ENCODE measurements around the gene ZBTB32.

GRCh38 chr19:35721374-35721773 is 17.0 kb downstream of the ZBTB32 start:
- no peak for TF ChIP-seq POLR2AphosphoS5 (IDR thresholded peaks at IDR 0.05; ENCODE audit: low read depth, low read length)
- no peak for TF ChIP-seq CTCF (IDR thresholded peaks at IDR 0.05)
- no peak for TF ChIP-seq REST (IDR thresholded peaks at IDR 0.05; ENCODE audit: insufficient read depth in 1 of 2, low read depth in 2 of 2, low read length in 1 of 2)
